HPDE6-E6E7 (cell line): ENCODE results near the gene TMTC4.
"Not testable (repeated sequence)": the region's sequence is repeated elsewhere in the genome, so short reads cannot be mapped to it uniquely, and the experiment has no call there.

Experiments used
- DNase-seq: peaks from one replicate; pipeline ENCODE4 v3.0.0; 2011; ENCODE audit warnings: missing footprints; ENCODE audit errors: extremely low spot score

The TMTC4 gene

GRCh38 chr13:100627120-100627519, 47.5 kb downstream of the TMTC4 start:
- no peak for DNase-seq

- DNase-seq: no peak
These were observed 49.1 kb downstream of the TMTC4 start for GRCh38 chr13:100625447-100625846.

GRCh38 chr13:100620792-100621191, 53.8 kb downstream of the TMTC4 start:
- DNase-seq: no peak

GRCh38 chr13:100619940-100620339, 54.7 kb downstream of the TMTC4 start:
- no peak for DNase-seq

- DNase-seq: not testable (repeated sequence)
These were observed 55.7 kb downstream of the TMTC4 start for GRCh38 chr13:100618897-100619296.

GRCh38 chr13:100613031-100613430, 61.6 kb downstream of the TMTC4 start:
- no peak for DNase-seq

GRCh38 chr13:100611678-100612492, 62.7 kb downstream of the TMTC4 start:
- no peak for DNase-seq

- DNase-seq: no peak
These were observed 63.9 kb downstream of the TMTC4 start for GRCh38 chr13:100610391-100611347.

- peak; percentile 15 for DNase-seq
These were observed 65.7 kb downstream of the TMTC4 start for GRCh38 chr13:100608906-100609305.

GRCh38 chr13:100608489-100608888, 66.1 kb downstream of the TMTC4 start:
- DNase-seq: no peak

GRCh38 chr13:100604918-100605710, 69.5 kb downstream of the TMTC4 start:
- DNase-seq: no peak

- DNase-seq: no peak
These were observed 72.0 kb downstream of the TMTC4 start for GRCh38 chr13:100602493-100603111.

GRCh38 chr13:100601716-100602115, 72.9 kb downstream of the TMTC4 start:
- DNase-seq: no peak

- DNase-seq: no peak
These were observed 73.7 kb downstream of the TMTC4 start for GRCh38 chr13:100600915-100601314.

GRCh38 chr13:100600461-100600860, 74.1 kb downstream of the TMTC4 start:
- DNase-seq: no peak

- no peak for DNase-seq
These were observed 77.3 kb downstream of the TMTC4 start for GRCh38 chr13:100597253-100597652.

GRCh38 chr13:100596516-100596915, 78.1 kb downstream of the TMTC4 start:
- no peak for DNase-seq

- DNase-seq: no peak
These were observed 79.9 kb downstream of the TMTC4 start for GRCh38 chr13:100594731-100595130.

- DNase-seq: no peak
These were observed 80.3 kb downstream of the TMTC4 start for GRCh38 chr13:100594255-100594654.

- no peak for DNase-seq
These were observed 85.3 kb downstream of the TMTC4 start for GRCh38 chr13:100589178-100589725.
